GM19099 (cell line): ENCODE data around the gene OBSCN.

Experiments
- POLR2A ChIP-seq: IDR thresholded peaks from 3 replicates; pipeline ENCODE4 v1.6.1; 2011; ENCODE audit warnings: low read depth; ENCODE audit not compliant: insufficient read length; ENCODE audit errors: extremely low read depth

The OBSCN gene

GRCh38 chr1:228321435-228321834, 113.6 kb downstream of the OBSCN start:
- TF ChIP-seq POLR2A: no peak

DNA sequence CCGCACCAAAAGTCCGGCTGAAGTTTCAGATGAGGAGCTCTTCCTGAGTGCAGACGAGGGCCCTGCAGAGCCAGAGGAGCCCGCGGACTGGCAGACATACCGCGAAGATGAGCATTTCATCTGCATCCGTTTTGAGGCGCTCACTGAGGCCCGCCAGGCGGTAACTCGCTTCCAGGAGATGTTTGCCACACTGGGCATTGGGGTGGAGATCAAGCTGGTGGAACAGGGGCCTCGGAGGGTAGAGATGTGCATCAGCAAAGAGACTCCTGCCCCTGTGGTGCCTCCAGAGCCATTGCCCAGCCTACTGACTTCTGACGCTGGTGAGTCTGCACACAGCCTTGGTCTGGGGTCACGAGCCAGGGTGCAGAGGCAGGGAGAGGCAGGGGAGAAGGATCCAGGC, 114.1 kb downstream of the OBSCN start:
- no peak for TF ChIP-seq POLR2A

DNA sequence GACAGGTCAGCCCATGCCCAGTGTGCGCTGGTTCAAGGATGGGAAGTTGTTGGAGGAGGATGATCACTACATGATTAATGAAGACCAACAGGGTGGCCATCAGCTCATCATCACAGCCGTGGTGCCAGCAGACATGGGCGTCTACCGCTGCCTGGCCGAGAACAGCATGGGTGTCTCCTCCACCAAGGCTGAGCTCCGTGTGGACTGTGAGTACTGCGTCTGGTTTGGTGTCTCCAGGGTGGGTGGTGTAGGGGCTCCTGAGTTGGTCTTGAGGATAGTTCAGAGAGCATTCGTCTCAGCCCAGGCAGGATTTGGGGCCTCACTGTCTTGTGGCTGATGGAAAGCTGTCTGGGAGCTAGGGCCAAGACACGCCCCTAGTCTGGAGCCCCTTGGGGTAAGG, 115.6 kb downstream of the OBSCN start:
- no peak for TF ChIP-seq POLR2A

DNA sequence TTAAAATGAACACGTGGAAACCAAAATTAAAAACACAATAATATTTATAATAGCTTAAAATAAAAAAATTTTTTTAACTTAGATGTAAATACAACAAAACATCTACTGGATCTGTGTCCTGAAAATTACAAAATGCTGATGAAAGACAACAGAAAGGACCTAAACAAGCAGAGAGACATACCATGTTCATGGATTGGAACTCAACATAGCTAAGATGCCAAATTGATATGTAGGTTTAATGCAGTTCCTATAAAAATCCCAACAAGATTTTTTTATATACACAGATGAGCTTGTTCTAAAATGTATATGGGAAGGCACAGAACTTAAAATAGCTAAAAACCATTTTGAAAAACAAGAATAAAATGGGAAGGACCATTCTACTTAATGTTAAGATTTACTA, 117.4 kb downstream of the OBSCN start:
- no peak for TF ChIP-seq POLR2A

DNA sequence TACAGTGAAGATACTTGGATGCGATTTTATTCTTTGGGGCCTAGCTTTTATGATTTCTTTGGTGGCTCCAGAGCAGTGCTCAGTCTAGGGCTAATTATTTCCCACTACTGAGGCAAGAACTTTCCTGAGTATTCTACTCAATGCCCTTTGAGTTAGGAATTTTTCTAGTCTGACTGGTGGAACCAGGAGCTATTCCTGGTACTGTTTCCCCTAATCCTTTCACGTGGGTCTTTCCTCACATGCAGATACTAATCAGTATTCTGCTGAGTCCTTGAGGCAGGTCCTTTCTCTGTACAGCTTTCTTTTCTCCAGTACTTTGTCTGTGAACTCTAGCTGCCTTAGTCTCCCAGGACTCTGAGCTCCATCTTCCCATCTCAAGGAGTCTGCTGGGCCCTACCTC, 122.0 kb downstream of the OBSCN start:
- TF ChIP-seq POLR2A: no peak

- TF ChIP-seq POLR2A: no peak
Measured at GRCh38 chr1:228332797-228333738, 125.2 kb downstream of the OBSCN start.

DNA sequence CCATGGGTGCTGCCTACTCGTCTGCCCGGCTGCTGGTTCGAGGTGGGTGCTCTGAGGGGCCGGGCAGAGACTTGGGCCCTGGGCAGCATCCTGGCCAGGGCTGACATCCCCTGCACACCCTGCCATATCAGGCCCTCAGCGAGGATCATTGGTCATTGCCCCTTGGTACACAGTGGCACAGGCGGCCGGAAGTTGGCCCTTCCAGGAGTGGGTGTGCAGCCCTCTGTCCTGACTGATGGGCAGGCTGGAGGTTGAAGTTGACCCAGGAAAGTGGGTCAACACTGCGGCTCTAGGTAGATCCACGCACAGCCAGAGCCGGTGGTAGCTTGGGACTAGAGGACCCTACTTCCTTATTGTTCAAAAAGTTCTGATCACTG, 125.9 kb downstream of the OBSCN start:
- TF ChIP-seq POLR2A: no peak

GRCh38 chr1:228334226-228334935, 126.5 kb downstream of the OBSCN start:
- TF ChIP-seq POLR2A: no peak

DNA sequence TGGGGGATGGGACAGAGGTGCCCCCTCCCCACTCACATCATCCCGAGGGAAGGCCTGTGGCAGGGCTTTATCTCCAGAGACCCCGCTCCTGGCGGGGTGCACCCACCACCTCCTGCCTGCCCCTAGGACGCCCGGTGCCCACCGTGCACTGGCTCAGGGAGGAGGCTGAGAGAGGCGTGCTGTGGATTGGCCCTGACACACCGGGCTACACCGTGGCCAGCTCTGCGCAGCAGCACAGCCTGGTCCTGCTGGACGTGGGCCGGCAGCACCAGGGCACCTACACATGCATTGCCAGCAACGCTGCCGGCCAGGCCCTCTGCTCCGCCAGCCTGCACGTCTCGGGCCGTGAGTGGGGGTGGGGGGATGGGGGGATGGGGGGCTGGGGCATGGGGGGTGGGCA, 127.1 kb downstream of the OBSCN start:
- TF ChIP-seq POLR2A: no peak

DNA sequence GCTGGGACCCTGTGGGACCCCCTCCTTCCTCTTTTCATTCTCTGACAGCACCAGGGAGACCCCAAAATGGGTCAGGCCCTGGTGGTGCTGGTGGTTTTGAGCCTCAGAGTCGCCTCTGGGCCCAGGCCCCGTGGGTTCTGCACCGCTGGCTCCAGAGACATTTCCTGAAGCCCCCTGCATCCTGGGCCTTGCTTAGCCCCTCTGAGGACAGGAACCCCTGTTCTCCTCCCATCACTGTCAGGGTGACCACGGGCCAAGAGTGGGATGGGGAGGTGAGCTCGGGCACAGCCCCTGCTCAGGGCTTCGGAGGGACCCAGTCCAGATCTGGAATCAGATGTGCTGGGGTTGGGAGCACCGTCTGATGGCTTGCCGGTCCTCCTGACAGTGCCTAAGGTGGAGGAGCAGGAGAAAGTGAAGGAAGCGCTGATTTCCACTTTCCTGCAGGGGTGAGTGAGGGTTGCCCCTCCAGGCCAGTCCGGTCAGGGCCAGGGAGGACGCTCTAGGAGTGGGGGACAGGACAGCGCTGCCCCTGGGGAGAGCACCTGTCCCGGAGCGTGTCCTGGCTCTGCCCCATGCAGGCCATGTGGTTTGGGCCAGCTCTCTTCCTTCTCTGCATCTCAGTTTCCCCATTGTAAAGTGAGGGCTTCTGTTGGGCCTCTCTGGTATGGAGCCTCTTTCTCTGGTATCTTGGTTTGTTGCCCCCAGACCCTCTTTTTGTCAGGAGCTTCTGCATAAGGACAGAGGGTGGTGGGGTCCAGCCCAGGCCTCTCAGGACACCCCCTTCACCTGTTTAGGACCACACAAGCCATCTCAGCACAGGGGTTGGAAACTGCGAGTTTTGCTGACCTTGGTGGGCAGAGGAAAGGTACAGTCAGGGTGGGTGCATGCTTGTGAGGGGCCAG, 127.8 kb downstream of the OBSCN start:
- no peak for TF ChIP-seq POLR2A

DNA sequence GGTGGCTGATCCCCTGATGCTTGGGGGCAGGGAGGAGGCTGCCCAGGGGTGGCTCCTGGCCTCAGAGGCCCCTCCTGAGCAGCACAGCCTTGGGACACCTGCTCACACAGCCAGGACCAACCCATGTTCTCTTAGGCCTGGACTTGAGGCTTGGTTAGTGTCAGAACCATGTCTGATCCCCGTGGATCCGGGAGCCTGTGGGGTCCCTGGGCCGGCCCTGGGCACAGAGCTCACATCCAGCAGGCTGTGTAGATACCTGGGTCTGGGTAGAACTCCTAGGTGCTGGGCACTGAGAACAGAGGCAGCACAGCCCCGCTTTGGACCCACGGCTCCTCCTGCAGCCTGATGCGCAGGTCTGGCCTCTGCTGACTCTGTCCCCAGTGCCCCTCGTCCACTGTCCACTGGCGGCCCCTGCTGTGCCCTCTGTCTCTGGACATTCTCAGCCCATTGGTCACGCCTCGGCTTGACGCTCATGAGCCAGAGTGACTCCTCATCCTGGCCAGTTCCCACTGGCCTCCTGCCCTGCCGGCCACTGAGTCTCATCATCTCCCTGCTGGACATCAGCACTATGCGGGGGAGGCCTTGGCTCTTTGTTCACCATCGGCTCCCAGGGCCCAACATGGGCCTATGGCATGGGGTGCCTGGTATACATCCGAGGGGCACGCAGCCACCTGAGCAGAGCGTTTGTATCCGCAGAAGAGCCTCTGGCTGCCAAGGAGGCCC, 128.6 kb downstream of the OBSCN start:
- TF ChIP-seq POLR2A: no peak

DNA sequence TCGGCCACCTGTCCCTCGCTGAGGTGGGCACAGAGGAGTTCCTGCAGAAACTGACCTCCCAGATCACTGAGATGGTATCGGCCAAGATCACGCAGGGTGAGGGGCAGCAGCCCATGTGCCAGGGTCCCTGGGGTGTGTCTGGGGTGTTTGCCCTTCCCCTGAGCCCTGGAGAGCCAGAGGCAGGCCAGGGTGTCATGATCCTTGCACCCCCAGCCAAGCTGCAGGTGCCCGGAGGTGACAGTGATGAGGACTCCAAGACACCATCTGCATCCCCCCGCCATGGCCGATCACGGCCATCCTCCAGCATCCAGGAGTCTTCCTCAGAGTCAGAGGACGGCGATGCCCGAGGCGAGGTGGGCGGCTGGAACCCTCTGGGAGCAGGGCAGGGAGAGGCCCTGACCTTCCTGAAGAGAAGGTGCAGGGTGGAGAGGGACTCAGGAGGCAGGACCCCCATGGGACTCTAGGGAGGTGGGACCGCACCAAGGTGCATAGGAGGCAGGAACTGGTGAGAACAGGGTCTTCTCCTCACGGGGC, 129.3 kb downstream of the OBSCN start:
- no peak for TF ChIP-seq POLR2A

- no peak for TF ChIP-seq POLR2A
Measured at GRCh38 chr1:228337711-228338520, 130.1 kb downstream of the OBSCN start.
